Measurements from ENCODE around the gene APMAP.

APMAP gene

DNA sequence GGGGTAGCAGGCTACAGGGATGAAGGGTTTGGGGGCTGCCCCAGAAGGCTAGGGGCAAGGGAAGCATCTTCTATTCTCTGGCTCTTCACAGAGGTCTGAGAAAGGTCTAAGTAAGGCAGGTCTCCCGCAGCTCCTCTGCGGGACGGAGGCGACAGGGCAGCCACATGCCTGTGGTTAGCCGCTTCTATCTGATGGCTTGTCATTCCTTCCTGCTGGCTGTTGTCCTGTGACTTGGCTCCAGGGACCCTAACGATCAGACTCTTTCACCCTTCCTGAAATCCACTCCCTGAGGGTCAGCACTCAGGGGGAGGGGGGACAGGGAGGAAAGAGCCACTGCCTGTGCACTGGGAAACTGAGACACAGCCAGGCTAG lies 42.8 kb downstream of the APMAP start:
- ChIA-PET CTCF (no interaction called here), POLR2A (no interaction called here)
- Histone ChIP-seq H3K27ac (ENCODE audit: extremely low read depth, low read depth, low read length) (no peak overlapping the region), H3K4me3 (ENCODE audit: low read depth, low read length) (no peak overlapping the region), H3K9me3 (ENCODE audit: control insufficient read depth, insufficient read depth, low read depth, low read length) (no peaks in the 10 kb centered on the region), H3K36me3 (ENCODE audit: control insufficient read depth in 2 of 2, insufficient read depth in 1 of 2, low read length in 2 of 2) (no peaks in the 10 kb centered on the region), H3K4me1 (ENCODE audit: control insufficient read depth, insufficient read depth, low read length) (no peaks in the 10 kb centered on the region)
- TF ChIP-seq ZBTB17 (tag by site-specific recombination; IDR thresholded peaks at IDR 0.05) (no peak), ZEB2 (tag by site-specific recombination; IDR thresholded peaks at IDR 0.05) (no peak), KLF9 (tag by site-specific recombination; IDR thresholded peaks at IDR 0.05; ENCODE audit: low read depth) (no peak), ZNF621 (tag by site-specific recombination; IDR thresholded peaks at IDR 0.05) (no peak), ZIC2 (tag by site-specific recombination; IDR thresholded peaks at IDR 0.05) (peak; percentile 15; the same call in 1 of the 2 replicates), BCL11A (tag by site-specific recombination; IDR thresholded peaks at IDR 0.05; ENCODE audit: low read depth) (no peak), ZNF140 (tag by site-specific recombination; IDR thresholded peaks at IDR 0.05) (no peak)
- TF ChIP-seq, protein P1, sequence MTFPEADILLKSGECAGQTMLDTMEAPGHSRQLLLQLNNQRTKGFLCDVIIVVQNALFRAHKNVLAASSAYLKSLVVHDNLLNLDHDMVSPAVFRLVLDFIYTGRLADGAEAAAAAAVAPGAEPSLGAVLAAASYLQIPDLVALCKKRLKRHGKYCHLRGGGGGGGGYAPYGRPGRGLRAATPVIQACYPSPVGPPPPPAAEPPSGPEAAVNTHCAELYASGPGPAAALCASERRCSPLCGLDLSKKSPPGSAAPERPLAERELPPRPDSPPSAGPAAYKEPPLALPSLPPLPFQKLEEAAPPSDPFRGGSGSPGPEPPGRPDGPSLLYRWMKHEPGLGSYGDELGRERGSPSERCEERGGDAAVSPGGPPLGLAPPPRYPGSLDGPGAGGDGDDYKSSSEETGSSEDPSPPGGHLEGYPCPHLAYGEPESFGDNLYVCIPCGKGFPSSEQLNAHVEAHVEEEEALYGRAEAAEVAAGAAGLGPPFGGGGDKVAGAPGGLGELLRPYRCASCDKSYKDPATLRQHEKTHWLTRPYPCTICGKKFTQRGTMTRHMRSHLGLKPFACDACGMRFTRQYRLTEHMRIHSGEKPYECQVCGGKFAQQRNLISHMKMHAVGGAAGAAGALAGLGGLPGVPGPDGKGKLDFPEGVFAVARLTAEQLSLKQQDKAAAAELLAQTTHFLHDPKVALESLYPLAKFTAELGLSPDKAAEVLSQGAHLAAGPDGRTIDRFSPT (tag by site-specific recombination; IDR thresholded peaks at IDR 0.05): no peak

DNA sequence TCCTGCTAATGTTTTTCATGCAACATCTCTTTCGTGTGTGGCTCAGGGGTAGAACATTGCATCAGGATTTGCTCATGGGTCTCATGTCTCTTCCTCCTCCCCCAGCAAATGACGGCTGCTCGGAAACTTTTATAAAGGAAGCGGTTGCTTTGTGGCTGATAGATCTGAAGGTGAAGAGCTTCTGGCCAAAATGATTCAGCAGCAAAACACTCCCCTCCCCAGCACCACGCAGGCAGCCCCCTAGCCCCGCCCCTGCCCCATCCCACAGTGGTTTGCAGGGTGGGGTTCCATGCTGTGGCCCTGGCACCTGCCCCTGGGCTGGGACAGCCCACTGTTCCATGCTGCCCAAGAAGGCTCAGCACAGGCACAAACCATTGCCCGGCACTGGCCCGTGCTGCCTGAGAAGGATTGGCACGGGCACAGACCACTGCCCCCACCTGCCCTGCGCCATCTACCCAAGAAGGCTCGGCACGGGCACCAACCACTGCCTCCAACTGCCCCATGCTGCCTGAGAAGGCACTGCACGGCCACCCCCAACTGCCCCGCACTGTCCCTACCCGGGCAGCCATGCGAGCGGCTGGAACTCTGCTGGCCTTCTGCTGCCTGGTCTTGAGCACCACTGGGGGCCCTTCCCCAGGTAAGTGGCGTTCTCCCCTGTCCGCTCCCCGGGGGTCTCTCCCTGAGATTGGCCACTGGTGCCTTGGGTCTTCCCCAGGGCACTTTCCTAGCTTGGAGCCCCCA lies 43.4 kb downstream of the APMAP start, which contains the start of gene CST7:
Gene CST7 (plus strand): TSS at position 331 of the 741 bp plus-strand sequence. CDS start 237 bp downstream, at position 568.
- CTCF ChIA-PET: no interaction called here
- TF ChIP-seq ZNF585B (tag by site-specific recombination; IDR thresholded peaks at IDR 0.05): no peak
- TF ChIP-seq KLF9 (tag by site-specific recombination; IDR thresholded peaks at IDR 0.05; ENCODE audit: low read depth): no peak
- no peak for TF ChIP-seq GLIS1 (tag by site-specific recombination; IDR thresholded peaks at IDR 0.05)
- no peak for TF ChIP-seq ZNF155 (tag by site-specific recombination; IDR thresholded peaks at IDR 0.05)
- TF ChIP-seq, protein P2, sequence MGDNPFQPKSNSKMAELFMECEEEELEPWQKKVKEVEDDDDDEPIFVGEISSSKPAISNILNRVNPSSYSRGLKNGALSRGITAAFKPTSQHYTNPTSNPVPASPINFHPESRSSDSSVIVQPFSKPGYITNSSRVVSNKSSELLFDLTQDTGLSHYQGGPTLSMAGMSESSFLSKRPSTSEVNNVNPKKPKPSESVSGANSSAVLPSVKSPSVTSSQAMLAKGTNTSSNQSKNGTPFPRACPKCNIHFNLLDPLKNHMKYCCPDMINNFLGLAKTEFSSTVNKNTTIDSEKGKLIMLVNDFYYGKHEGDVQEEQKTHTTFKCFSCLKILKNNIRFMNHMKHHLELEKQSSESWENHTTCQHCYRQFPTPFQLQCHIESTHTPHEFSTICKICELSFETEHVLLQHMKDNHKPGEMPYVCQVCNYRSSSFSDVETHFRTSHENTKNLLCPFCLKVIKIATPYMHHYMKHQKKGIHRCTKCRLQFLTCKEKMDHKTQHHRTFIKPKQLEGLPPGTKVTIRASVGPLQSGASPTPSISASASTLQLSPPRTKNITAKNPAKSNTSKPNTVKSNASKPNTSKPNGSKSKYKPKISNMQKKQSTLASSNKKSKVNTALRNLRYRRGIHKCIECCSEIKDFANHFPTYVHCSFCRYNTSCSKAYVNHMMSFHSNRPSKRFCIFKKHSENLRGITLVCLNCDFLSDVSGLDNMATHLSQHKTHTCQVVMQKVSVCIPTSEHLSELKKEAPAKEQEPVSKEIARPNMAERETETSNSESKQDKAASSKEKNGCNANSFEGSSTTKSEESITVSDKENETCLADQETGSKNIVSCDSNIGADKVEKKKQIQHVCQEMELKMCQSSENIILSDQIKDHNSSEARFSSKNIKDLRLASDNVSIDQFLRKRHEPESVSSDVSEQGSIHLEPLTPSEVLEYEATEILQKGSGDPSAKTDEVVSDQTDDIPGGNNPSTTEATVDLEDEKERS (tag by site-specific recombination; IDR thresholded peaks at IDR 0.05): no peak
- no peak for TF ChIP-seq ZBTB48 (tag by site-specific recombination; IDR thresholded peaks at IDR 0.05)
- TF ChIP-seq, protein P3, sequence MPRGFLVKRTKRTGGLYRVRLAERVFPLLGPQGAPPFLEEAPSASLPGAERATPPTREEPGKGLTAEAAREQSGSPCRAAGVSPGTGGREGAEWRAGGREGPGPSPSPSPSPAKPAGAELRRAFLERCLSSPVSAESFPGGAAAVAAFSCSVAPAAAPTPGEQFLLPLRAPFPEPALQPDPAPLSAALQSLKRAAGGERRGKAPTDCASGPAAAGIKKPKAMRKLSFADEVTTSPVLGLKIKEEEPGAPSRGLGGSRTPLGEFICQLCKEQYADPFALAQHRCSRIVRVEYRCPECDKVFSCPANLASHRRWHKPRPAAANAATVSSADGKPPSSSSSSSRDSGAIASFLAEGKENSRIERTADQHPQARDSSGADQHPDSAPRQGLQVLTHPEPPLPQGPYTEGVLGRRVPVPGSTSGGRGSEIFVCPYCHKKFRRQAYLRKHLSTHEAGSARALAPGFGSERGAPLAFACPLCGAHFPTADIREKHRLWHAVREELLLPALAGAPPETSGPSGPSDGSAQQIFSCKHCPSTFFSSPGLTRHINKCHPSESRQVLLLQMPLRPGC (tag by site-specific recombination; IDR thresholded peaks at IDR 0.05): no peak
- no peak for TF ChIP-seq ZNF248 (tag by site-specific recombination; IDR thresholded peaks at IDR 0.05)
- TF ChIP-seq, protein P1 (tag by site-specific recombination; IDR thresholded peaks at IDR 0.05): no peak
- POLR2A ChIA-PET: no interaction called here

More for the DNA sequence above, 43.4 kb downstream of the APMAP start, which contains the start of gene CST7:
- Histone ChIP-seq H3K4me3 (ENCODE audit: low read depth, low read length) (no peak within 1 kb of the TSS), H3K9me3 (ENCODE audit: control insufficient read depth, insufficient read depth, low read depth, low read length) (no peaks in the 10 kb centered on the region), H3K4me1 (ENCODE audit: control insufficient read depth, insufficient read depth, low read length) (no peaks in the 10 kb centered on the region), H3K36me3 (ENCODE audit: control insufficient read depth in 2 of 2, insufficient read depth in 1 of 2, low read length in 2 of 2) (no peaks in the 10 kb centered on the region), H3K27ac (ENCODE audit: extremely low read depth, low read depth, low read length) (no peak within 1 kb of the TSS)

Measured in HEK293 (cell line).